HUES48 (cell line): Measurements from ENCODE around the gene PRR13.

Experiments used
- H3K27ac ChIP-seq: one replicate; pipeline ENCODE4 v1.7.0; 2013; ENCODE audit warnings: low read depth, low read length, inconsistent platforms
- H3K27me3 ChIP-seq: 2 replicates; pipeline ENCODE4 v1.6.1; 2013; ENCODE audit warnings: mild to moderate bottlenecking, low read length; ENCODE audit not compliant: control insufficient read depth, insufficient read depth
- H3K36me3 ChIP-seq: 2 replicates; pipeline ENCODE4 v1.6.1; 2013; ENCODE audit warnings: low read length; ENCODE audit not compliant: control insufficient read depth, insufficient read depth
- H3K4me1 ChIP-seq: 2 replicates; pipeline ENCODE4 v1.6.1; 2013; ENCODE audit warnings: mild to moderate bottlenecking, low read length; ENCODE audit not compliant: control insufficient read depth, insufficient read depth
- H3K4me3 ChIP-seq: 2 replicates; pipeline ENCODE4 v1.5.1; 2013; ENCODE audit warnings: mild to moderate bottlenecking, low read depth, low read length
- H3K9ac ChIP-seq: 2 replicates; pipeline ENCODE4 v1.6.1; 2013; ENCODE audit warnings: mild to moderate bottlenecking, low read depth, low read length, moderate library complexity
- H3K9me3 ChIP-seq: 2 replicates; pipeline ENCODE4 v1.6.1; 2013; ENCODE audit warnings: low read length; ENCODE audit not compliant: control insufficient read depth, insufficient read depth

Gene PRR13

DNA sequence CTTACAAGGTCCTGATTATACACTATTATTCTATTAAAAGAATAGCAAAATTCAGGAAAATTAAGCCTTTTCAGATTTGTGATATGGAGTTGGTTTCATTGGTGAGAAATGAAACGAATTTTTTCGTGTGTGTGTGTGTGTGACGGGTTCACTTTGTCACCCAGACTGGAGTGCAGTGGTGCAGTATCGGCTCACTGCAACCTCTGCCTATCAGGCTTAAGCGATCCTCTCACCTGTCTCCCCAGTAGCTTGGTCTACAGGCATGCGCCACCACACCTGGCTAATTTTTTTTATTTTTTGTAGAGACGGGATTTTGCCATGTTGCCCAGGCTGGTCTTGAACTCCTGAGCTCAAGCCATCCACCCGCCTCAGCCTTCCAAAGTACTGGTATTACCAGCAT lies 20.1 kb downstream of the PRR13 start:
- H3K4me3 ChIP-seq = no peak overlapping the region
- H3K4me1 ChIP-seq = peaks cover 24% of the 10 kb centered on the region
- H3K9me3 ChIP-seq = no peaks in the 10 kb centered on the region
- H3K36me3 ChIP-seq = peaks cover 99% of the 10 kb centered on the region
- H3K27me3 ChIP-seq = no peaks in the 10 kb centered on the region
- no peak overlapping the region for H3K27ac ChIP-seq
- no peak overlapping the region for H3K9ac ChIP-seq

DNA sequence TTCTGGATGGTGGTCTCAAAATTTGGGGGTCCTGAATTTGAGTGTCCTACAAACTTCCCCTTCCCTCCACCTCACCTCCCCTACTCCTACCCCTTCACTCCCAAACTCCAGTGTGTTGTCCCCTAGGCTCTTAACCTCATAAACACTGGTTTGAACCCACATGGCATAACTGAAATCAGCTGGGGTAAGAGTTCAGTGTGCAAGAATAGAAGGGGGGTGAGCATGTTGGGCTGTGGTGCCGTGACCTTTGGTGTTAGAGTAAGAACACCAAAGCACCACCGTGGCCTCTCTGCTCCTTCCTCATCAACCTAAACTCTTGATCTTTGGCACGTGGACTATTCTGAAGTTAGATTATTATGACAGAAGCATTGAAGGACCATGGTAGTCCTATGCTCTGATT lies 21.4 kb downstream of the PRR13 start:
- no peaks in the 10 kb centered on the region for H3K27me3 ChIP-seq
- no peak overlapping the region for H3K27ac ChIP-seq
- H3K9me3 ChIP-seq = no peaks in the 10 kb centered on the region
- no peak overlapping the region for H3K4me3 ChIP-seq
- no peak overlapping the region for H3K9ac ChIP-seq
- H3K36me3 ChIP-seq = peaks cover 99% of the 10 kb centered on the region
- peaks cover 24% of the 10 kb centered on the region for H3K4me1 ChIP-seq

DNA sequence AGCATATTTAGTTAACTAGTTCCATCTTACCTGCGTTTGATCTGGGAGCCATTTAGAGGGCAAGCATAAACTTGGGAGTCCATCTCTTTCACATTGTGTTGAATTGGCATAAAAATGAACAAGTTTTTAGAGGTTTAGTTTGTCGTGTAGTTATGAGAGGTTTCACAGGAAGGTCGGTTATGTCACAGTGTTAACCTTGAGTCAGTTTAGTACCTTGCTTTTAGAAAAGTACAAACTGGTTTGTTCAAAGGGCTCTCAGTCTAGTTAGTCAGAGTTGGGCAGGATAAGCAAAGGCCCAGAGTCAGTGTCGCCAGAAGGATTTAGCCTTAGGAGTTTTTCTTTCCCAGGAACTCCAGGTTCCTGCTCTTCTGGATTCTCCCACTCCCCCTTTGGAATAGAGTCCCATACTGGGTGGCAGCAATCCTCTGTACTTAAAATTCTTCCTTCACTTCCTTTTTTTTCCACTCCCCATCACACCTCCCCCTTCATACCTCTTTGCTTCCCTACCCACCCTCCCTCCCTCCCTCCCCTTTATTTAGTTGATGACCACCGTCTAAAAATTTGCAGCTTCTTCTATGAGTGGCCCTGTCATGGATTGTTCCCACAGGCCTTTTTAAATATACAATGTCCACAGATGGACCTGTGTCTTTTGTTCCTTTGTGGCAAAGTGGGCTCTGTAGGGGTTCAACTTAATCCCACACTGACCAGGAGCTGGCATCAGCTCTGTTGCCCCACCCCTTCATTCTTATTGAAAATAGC lies 22.4 kb downstream of the PRR13 start:
- Histone ChIP-seq H3K4me3 (no peak overlapping the region), H3K9ac (no peak overlapping the region), H3K4me1 (peaks cover 24% of the 10 kb centered on the region), H3K36me3 (peaks cover 99% of the 10 kb centered on the region), H3K27me3 (no peaks in the 10 kb centered on the region), H3K9me3 (no peaks in the 10 kb centered on the region), H3K27ac (peak overlapping the region; percentile 23)

DNA sequence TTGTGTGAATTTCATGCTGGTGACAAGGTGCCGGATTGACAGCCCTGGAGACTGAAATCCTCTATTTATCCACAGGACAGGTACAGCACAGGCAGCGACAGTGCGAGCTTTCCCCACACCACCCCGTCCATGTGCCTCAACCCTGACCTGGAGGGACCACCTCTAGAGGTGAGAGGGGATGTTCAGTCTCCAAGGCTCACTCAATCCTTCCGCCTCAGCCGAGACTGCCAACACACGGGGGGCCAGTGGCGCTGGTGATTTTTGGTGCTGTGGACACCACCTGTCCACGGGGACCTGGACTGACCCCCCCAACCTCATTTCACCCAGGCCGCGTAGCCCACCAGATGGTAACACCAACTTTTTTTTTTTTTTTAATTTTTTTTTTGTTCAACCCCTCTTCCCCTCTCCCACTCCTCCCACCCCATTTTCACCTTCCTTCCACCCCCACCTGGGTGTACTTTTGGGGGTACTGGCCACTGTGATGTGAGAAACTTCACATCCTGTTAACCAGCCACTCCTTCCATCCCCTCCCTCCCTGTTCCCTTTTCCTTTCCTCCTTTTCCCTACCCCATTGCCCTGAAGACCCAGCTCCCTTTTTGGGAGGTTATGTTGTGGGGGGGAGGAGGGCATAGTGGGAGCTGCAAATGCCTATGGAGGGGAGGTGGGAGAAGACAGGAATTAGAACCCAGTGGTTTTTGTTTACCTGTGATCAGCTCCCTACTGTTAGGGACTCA lies 23.3 kb downstream of the PRR13 start:
- H3K36me3 ChIP-seq = peaks cover 99% of the 10 kb centered on the region
- peaks cover 24% of the 10 kb centered on the region for H3K4me1 ChIP-seq
- H3K9ac ChIP-seq = no peak overlapping the region
- H3K27ac ChIP-seq = peak overlapping the region; percentile 23
- no peaks in the 10 kb centered on the region for H3K27me3 ChIP-seq
- H3K9me3 ChIP-seq = no peaks in the 10 kb centered on the region
- no peak overlapping the region for H3K4me3 ChIP-seq

DNA sequence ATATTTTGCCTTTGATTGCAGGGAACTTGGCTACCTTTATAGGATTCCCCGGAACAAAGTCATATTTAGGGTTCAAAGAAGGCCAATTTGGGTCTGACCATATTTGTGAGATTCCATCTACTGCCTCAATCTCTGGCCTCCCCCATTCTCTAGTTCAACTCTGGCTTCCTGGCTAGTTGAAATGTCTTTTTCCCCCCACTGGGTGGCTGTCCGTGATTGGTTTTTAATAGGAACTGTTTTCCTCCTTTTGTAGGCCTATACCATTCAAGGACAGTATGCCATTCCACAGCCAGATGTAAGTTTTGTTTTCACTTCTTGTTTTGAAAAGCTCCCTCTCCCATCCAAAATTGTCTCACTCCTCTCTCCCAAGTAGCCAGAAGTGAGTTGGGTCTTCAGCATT lies 24.1 kb downstream of the PRR13 start:
- peaks cover 24% of the 10 kb centered on the region for H3K4me1 ChIP-seq
- peak overlapping the region; percentile 14 for H3K27ac ChIP-seq
- peaks cover 99% of the 10 kb centered on the region for H3K36me3 ChIP-seq

DNA sequence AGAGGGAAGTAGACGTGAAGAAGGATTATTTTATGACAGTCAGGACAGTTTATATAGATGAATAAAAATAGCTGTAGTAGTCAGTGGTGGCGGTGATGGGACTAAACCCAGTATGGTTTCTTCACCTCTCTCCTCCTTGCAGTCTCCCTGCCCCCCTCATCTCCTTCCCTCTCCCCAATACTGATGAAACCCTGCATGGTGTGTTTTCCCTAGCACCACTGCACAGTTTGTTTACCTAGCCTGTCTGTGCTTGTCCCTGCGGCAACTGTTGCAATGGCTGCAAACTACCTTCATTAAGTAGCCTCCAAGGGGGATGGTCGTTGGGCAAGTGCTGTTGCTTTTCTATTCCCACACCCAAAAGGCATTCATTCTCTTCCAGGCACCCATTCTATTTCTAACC lies 25.1 kb downstream of the PRR13 start:
- H3K4me1 ChIP-seq = peaks cover 24% of the 10 kb centered on the region
- H3K27ac ChIP-seq = no peak overlapping the region
- no peaks in the 10 kb centered on the region for H3K9me3 ChIP-seq
- H3K9ac ChIP-seq = no peak overlapping the region
- peaks cover 98% of the 10 kb centered on the region for H3K36me3 ChIP-seq
- H3K4me3 ChIP-seq = no peak overlapping the region
- no peaks in the 10 kb centered on the region for H3K27me3 ChIP-seq

More for the DNA sequence above, 24.1 kb downstream of the PRR13 start:
- Histone ChIP-seq H3K27me3 (no peaks in the 10 kb centered on the region), H3K4me3 (no peak overlapping the region), H3K9me3 (no peaks in the 10 kb centered on the region), H3K9ac (no peak overlapping the region)

DNA sequence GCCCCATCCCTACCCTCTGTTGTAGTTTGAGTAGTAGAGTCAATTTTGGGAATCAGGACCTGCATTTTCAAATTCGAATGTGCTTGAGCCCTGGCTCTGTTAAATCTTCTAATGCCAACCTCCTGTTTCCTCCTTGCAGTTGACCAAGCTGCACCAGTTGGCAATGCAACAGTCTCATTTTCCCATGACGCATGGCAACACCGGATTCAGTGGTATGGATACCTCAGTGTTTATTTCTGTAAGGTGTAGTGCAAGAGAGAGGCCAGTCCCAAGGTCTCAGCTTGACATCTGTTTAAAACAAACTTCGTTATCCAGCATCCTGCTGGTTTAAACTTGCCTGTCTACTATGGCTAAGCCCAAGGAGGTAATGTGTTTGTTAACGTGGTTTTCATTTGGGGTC lies 25.5 kb downstream of the PRR13 start:
- Histone ChIP-seq H3K9me3 (no peaks in the 10 kb centered on the region), H3K4me1 (peaks cover 24% of the 10 kb centered on the region), H3K36me3 (peaks cover 98% of the 10 kb centered on the region), H3K9ac (no peak overlapping the region), H3K4me3 (no peak overlapping the region), H3K27ac (no peak overlapping the region), H3K27me3 (no peaks in the 10 kb centered on the region)

DNA sequence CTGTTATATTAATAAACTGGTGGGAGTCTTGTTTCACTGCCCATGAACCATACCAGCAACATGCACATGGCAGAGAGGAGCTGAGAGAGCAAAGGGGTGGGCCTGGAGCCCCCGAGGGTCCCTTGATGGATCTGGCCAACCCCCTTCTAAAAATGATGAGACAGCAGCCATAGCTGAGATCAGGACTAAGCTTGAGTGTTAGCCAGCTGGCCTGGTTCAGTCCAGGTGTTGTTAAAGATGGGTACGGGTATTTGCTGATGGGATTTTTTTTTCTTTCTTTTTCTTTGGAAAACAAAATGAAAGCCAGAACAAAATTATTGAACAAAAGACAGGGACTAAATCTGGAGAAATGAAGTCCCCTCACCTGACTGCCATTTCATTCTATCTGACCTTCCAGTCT lies 26.3 kb downstream of the PRR13 start:
- H3K4me1 ChIP-seq = peaks cover 17% of the 10 kb centered on the region
- peaks cover 98% of the 10 kb centered on the region for H3K36me3 ChIP-seq
- H3K27me3 ChIP-seq = no peaks in the 10 kb centered on the region
- H3K9me3 ChIP-seq = no peaks in the 10 kb centered on the region
- no peak overlapping the region for H3K9ac ChIP-seq
- no peak overlapping the region for H3K27ac ChIP-seq
- H3K4me3 ChIP-seq = no peak overlapping the region

DNA sequence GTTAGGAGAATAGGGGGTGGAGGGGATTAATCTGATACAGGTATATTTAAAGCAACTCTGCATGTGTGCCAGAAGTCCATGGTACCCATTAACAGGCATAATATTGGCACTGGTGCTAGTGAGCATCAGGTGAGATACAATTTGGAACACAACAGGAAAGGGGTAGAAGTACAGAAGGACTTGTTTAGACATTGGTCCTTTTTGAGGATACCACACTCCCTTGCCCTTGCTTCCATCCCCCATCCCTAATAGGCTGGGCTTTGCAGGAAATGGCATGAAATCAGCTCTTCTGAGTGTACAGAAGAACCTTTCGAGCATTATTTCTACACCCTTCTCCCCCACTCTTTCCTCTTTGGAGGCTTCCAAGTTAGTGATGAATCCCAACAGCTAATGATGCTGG lies 26.7 kb downstream of the PRR13 start:
- peaks cover 13% of the 10 kb centered on the region for H3K4me1 ChIP-seq
- H3K9ac ChIP-seq = no peak overlapping the region
- H3K9me3 ChIP-seq = no peaks in the 10 kb centered on the region
- H3K36me3 ChIP-seq = peaks cover 97% of the 10 kb centered on the region
- H3K4me3 ChIP-seq = no peak overlapping the region
- H3K27ac ChIP-seq = no peak overlapping the region
- no peaks in the 10 kb centered on the region for H3K27me3 ChIP-seq

DNA sequence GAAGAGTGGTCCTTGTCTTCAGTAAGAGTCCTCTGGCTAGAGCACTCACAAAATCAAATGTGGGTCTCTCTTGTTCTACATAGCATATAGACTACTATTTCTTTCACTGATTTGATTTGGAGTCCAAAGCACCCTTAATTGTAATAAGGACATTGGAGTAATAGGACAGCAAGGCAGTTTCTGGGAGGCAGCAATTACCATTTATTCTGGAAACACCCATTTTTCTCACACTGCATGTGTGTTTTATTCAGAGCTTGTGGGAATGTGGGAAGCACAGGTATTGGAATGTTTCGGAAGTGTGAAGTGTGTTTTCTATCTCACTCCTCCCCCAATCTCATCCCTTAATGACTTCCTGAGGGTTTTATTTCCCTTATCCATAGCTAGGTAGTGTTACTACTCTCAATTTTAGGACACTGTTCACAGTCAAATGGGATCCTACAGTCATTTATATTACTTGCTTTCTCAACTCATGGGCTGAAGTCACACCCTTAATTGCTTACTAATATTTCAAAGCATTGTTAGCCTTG lies 30.6 kb downstream of the PRR13 start:
- H3K36me3 ChIP-seq = peaks cover 98% of the 10 kb centered on the region
- H3K9me3 ChIP-seq = no peaks in the 10 kb centered on the region
- peaks cover 9% of the 10 kb centered on the region; the same call in 1 of the 2 replicates for H3K4me1 ChIP-seq
- no peak overlapping the region for H3K4me3 ChIP-seq
- no peak overlapping the region for H3K27ac ChIP-seq
- H3K27me3 ChIP-seq = no peaks in the 10 kb centered on the region
- no peak overlapping the region for H3K9ac ChIP-seq

DNA sequence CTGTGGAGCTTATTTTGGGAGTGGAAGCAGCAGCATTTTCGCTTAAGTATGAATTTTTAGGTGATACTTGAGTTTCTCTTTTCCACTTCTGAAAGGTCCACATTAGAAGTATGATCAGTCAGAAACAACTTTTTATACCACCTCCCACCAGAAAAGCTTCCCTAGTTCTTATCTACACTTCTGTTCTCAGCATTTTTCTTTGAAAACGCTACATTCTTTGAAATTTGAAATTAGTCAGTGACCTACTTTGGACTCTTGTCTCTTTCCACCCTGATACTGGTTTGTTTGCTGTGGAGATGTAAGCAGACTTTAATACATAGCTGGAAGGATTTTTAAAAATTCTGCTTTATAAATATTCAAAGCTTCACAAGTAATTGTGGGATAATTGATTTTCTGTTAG lies 32.5 kb downstream of the PRR13 start:
- H3K4me3 ChIP-seq = no peak overlapping the region
- H3K27me3 ChIP-seq = no peaks in the 10 kb centered on the region

More for the DNA sequence above, 32.5 kb downstream of the PRR13 start:
- Histone ChIP-seq H3K4me1 (peaks cover 9% of the 10 kb centered on the region; the same call in 1 of the 2 replicates), H3K9ac (no peak overlapping the region), H3K27ac (peak overlapping the region; percentile 12), H3K36me3 (peaks cover 97% of the 10 kb centered on the region), H3K9me3 (no peaks in the 10 kb centered on the region)
